ENCODE data around the gene KIF26B.

- TF ChIP-seq CTCF (conservative IDR thresholded peaks at IDR 0.05; ENCODE audit: low read depth, low read length) (no peak), EZH2phosphoT487 (IDR thresholded peaks at IDR 0.05; ENCODE audit: borderline replicate concordance, low read length) (no peak), EZH2 (IDR thresholded peaks at IDR 0.05; ENCODE audit: low read length, unreplicated experiment) (no peak)
Measured at GRCh38 chr1:245484176-245484575, 329.4 kb downstream of the KIF26B start.
